Activated CD8-positive, alpha-beta T cell treated with anti-CD3 and anti-CD28 coated beads for 36 hours (primary cell): ENCODE measurements around the gene ASPSCR1. TPM values are rescaled to one million over a fixed set of nuclear protein-coding genes. Genes with fewer than 3 reads are reported as not detected.
"Not testable (repeated sequence)": the region's sequence is repeated elsewhere in the genome, so short reads cannot be mapped to it uniquely, and the experiment has no call there.

Source experiments
- ATAC-seq: fragments of 200-7000 bp; cut with Tn5 transposase; one replicate; pipeline ENCODE4 v1.10.0; 2021; ENCODE audit warnings: mild to moderate bottlenecking, moderate library complexity
- CTCF ChIA-PET: fragments of 350-600 bp; sonication (Branson Sonifier 250); formaldehyde crosslinking; loops from one replicate; lab custom pipeline; 2021; ENCODE audit warnings: antibody characterized with exemption; lab: Charles Lee
- POLR2A ChIA-PET: fragments of 350-600 bp; sonication (Branson Sonifier 250); formaldehyde crosslinking; loops from one replicate; lab custom pipeline; 2021; ENCODE audit warnings: antibody characterized with exemption; lab: Charles Lee
- DNase-seq: peaks from one replicate; pipeline ENCODE4 v3.0.0-alpha.2; 2020
- H3K27ac Mint-ChIP-seq: one replicate; pipeline ENCODE4 v1.8.0; 2021; ENCODE audit warnings: mild to moderate bottlenecking, mixed read lengths
- H3K27me3 Mint-ChIP-seq: one replicate; pipeline ENCODE4 v1.8.0; 2021; ENCODE audit warnings: mixed read lengths
- H3K36me3 Mint-ChIP-seq: one replicate; pipeline ENCODE4 v1.8.0; 2021; ENCODE audit warnings: low read depth, mixed read lengths
- H3K4me1 Mint-ChIP-seq: one replicate; pipeline ENCODE4 v1.8.0; 2021; ENCODE audit warnings: low read depth, mixed read lengths
- H3K4me3 Mint-ChIP-seq: one replicate; pipeline ENCODE4 v1.8.0; 2021; ENCODE audit warnings: mild to moderate bottlenecking, moderate library complexity, mixed read lengths
- H3K9me3 Mint-ChIP-seq: one replicate; pipeline ENCODE4 v1.8.0; 2021; ENCODE audit warnings: mixed read lengths
- intact Hi-C: fragments of 100-400 bp; cut with micrococcal nuclease; formaldehyde crosslinking; loops from one replicate; pipeline ENCODE4 v1.10.0; 2022
- total RNA-seq, 2 experiments: library from RNA; stranded (reverse); gene quantifications; one replicate each; pipeline ENCODE4 v1.2.3, GENCODE V29; 2021
- TF ChIP-seq, protein P1 (sequence below): fragments of 200-600 bp; IDR thresholded peaks from one replicate; pipeline ENCODE4 v1.8.0; 2022; ENCODE audit warnings: antibody characterized with exemption, mild to moderate bottlenecking

ASPSCR1 gene
- total RNA-seq, 2 experiments from 2014 or later: 18.7 to 24.5 TPM

DNA sequence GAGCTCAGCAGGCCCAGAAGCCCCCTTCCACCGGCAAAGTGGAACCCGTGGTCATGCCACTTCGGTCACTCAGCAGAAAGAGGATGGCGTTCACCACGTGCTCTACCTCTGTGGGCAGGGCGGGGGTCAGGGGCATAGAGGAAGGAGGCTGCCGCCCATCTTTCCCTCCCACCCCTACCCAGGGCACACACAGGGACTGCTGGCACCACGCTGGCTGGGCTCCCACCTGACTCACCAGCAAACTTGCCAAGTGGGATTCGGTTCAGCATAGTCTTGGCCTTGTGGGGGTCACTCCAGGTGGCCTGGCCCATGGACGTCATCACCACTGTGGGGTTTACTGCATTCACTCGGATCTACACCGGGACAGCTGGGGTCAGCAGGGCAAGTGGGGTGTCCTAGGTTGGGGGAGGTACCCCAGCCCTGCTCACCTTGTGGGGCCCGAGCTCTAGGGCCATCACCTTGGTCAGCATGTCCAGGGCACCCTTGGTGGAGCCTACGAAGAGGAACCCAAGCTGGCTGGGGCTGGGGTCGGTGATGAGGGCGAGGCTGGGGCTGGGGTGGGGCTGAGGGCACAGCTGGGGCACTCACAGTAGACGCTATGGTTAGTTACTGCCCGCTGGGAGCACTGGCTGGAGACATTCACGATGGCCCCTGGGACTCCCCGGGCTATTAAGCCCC lies 58.7 kb downstream of the ASPSCR1 start:
- Mint-ChIP-seq H3K9me3 (no peaks in the 10 kb centered on the region), H3K36me3 (peaks cover 6% of the 10 kb centered on the region), H3K27ac (no peak overlapping the region), H3K4me3 (peak overlapping the region; percentile 68), H3K4me1 (peaks cover 15% of the 10 kb centered on the region), H3K27me3 (no peaks in the 10 kb centered on the region)
- ChIA-PET CTCF (interaction anchor here (1.3 to 4.5 kb wide), 3 partner anchors 15 to 118 kb away, joined by 3 to 40 read pairs (median 7); partner anchors contain the start of genes CENPX and LRRC45), POLR2A (interaction anchor here (0.5 to 2.1 kb wide), 10 partner anchors 10 to 196 kb away, joined by 3 to 6 read pairs (median 3); partner anchors contain the start of genes CENPX and LRRC45)
- intact Hi-C loops: no loop called here
- ATAC-seq (no peak), DNase-seq (no peak)
- TF ChIP-seq, protein P1, sequence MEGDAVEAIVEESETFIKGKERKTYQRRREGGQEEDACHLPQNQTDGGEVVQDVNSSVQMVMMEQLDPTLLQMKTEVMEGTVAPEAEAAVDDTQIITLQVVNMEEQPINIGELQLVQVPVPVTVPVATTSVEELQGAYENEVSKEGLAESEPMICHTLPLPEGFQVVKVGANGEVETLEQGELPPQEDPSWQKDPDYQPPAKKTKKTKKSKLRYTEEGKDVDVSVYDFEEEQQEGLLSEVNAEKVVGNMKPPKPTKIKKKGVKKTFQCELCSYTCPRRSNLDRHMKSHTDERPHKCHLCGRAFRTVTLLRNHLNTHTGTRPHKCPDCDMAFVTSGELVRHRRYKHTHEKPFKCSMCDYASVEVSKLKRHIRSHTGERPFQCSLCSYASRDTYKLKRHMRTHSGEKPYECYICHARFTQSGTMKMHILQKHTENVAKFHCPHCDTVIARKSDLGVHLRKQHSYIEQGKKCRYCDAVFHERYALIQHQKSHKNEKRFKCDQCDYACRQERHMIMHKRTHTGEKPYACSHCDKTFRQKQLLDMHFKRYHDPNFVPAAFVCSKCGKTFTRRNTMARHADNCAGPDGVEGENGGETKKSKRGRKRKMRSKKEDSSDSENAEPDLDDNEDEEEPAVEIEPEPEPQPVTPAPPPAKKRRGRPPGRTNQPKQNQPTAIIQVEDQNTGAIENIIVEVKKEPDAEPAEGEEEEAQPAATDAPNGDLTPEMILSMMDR: no peak

DNA sequence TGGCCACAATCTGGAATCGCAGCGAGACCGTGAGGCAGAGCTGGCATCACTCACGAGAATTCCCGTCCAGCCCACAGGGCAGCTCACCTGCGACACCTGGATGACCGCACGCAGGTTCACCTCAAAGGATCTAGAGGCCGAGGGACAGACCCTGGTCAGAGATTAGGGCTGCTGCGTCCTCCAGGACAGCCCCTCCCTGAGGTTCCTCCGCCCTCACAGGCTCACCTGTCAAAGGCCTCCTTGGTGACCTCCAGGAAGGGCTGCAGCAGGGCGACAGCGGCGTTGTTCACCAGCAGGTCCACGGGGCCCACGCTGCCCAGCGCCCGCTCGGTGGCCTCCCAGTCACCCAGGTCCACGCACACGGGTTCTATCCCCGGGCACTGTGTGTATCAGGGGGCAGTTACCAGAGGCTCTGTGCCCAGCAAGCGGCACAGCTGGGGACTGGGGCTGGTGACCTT lies 59.2 kb downstream of the ASPSCR1 start:
- Mint-ChIP-seq H3K4me1 (peaks cover 15% of the 10 kb centered on the region), H3K27ac (no peak overlapping the region), H3K36me3 (peaks cover 6% of the 10 kb centered on the region), H3K4me3 (peak overlapping the region; percentile 68), H3K9me3 (no peaks in the 10 kb centered on the region), H3K27me3 (no peaks in the 10 kb centered on the region)
- DNase-seq (no peak), ATAC-seq (no peak)
- POLR2A ChIA-PET: interaction anchor here (0.5 to 2.1 kb wide), 6 partner anchors 11 to 196 kb away, joined by 3 to 6 read pairs (median 4); no protein-coding TSS in a partner anchor
- CTCF ChIA-PET: interaction anchor here (1.3 to 4.5 kb wide), 3 partner anchors 15 to 118 kb away, joined by 3 to 40 read pairs (median 16); partner anchors contain the start of genes CENPX, LRRC45 and NOTUM
- intact Hi-C loops: no loop called here
- TF ChIP-seq, protein P1: no peak

DNA sequence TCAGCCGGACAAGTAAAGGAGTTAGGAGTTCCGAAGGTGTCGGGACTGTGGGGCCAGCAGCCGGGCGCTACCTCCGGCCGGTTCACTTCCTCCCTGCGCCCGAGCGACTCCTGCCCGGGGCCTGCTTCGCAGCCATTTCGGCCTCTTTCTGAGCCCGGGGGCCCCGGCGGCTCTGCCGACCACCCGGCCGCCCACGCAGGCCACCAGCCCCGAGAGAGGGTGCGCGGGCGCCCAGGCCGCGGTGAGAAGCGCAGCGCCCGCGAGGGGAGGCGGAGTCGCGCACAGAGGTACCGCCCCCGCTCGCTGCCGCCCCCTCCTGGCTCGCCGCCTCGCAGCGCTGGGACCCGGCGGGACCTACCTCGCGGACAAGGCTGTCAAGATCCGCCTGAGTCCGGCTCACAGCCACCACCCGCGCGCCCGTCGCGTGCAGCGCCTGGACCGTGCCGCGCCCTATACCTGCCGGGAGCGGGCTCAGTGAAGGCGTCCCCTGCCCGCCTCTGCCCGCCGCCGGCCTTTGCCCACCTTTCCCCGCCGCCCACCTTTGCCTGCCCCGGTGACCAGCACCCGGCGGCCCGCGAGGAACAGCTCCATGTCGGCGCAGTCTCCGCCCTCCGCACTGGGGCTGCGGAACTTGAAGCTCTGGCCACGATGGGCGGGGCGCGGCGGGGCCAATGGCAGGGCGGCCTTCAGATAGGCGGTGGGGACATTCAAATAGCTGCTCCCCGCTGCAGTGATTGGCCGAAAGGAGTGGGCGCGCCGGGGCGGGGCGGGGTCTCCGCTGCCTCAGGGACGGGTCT lies 59.9 kb downstream of the ASPSCR1 start, which contains the start of gene DCXR:
TSS of gene DCXR (minus strand) at position 606 of the 797 bp plus-strand sequence. CDS start at position 591, 15 bp downstream.
- H3K36me3 Mint-ChIP-seq: peaks cover 6% of the 10 kb centered on the region
- H3K27ac Mint-ChIP-seq: peak within 1 kb of the TSS; percentile 76
- peak within 1 kb of the TSS; percentile 68 for H3K4me3 Mint-ChIP-seq
- H3K4me1 Mint-ChIP-seq: peaks cover 15% of the 10 kb centered on the region
- DNase-seq: peak; percentile 98
- no peaks in the 10 kb centered on the region for H3K27me3 Mint-ChIP-seq
- no peaks in the 10 kb centered on the region for H3K9me3 Mint-ChIP-seq
- TF ChIP-seq, protein P1: peak; percentile 80
- peak; percentile 95 for ATAC-seq
- ChIA-PET POLR2A (interaction anchor here (0.5 to 1.7 kb wide), 11 partner anchors 12 to 167 kb away, joined by 3 to 5 read pairs (median 3); partner anchors contain the start of gene DUS1L), CTCF (interaction anchor here (0.6 to 4.5 kb wide), 19 partner anchors 9 to 436 kb away, joined by 3 to 40 read pairs (median 3); partner anchors contain the start of genes CENPX, DUS1L, LRRC45 and NOTUM)
- intact Hi-C loops: no loop called here

DNA sequence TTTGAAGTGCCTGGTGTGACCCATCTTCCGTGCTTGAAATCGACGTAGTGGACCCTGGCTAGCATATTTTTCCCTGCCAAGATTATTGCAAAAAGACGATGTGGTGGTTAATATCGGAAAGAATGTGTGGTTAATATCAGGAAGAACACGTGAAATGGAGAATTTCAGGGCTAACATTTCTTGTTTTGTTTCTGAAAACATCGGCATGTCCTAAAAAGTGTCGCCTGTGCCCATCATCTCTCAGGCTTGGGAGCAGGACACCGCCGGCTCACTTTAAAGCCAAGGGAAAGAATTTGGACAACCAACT lies 60.4 kb downstream of the ASPSCR1 start:
- ATAC-seq (no peak), DNase-seq (no peak)
- intact Hi-C loops: no loop called here
- Mint-ChIP-seq H3K27me3 (no peaks in the 10 kb centered on the region), H3K9me3 (no peaks in the 10 kb centered on the region), H3K4me3 (peak overlapping the region; percentile 68), H3K36me3 (peaks cover 6% of the 10 kb centered on the region), H3K4me1 (peaks cover 15% of the 10 kb centered on the region), H3K27ac (peak overlapping the region; percentile 30)
- TF ChIP-seq, protein P1: no peak
- POLR2A ChIA-PET: interaction anchor here (0.5 to 1.7 kb wide), 9 partner anchors 11 to 168 kb away, joined by 3 to 5 read pairs (median 3); partner anchors contain the start of gene DUS1L
- CTCF ChIA-PET: interaction anchor here (0.6 to 4.5 kb wide), 18 partner anchors 10 to 437 kb away, joined by 3 to 40 read pairs (median 4); partner anchors contain the start of genes CENPX, DUS1L, LRRC45 and NOTUM

DNA sequence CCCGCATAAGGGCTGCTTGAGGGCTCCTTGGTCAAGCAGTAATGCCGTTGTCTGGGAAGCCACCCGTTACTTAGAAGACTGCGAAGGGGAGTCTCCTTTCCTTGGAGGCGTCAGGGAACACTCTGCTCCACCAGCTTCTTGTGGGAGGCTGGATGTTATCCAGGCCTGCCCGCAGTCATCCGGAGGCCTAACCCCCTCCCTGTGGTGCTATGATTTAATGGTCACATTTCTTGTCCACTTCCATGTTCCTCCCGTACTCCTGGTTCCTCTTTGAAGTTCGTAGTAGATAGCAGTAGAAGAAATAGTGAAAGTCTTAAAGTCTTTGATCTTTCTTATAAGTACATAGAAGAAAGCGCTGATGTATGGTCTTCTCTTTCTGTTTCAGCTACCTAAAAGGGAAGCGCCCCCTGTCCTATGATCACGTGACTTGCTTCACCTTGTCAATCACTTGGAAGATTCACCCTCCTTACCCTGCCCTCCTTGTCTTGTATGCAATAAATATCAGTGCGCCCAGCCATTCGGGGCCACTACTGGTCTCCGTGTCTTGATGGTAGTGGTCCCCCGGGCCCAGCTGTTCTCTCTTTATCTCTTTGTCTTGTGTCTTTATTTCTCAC lies 61.5 kb downstream of the ASPSCR1 start:
- intact Hi-C loops, H3K36me3 Mint-ChIP-seq, H3K27me3 Mint-ChIP-seq, H3K4me3 Mint-ChIP-seq, ATAC-seq, H3K9me3 Mint-ChIP-seq, DNase-seq, H3K27ac Mint-ChIP-seq: not testable (repeated sequence)
- peaks cover 15% of the 10 kb centered on the region for H3K4me1 Mint-ChIP-seq
- ChIA-PET POLR2A (interaction anchor here (1.1 kb wide), 1 partner anchor 17 kb away, joined by 3 read pairs; no protein-coding TSS in a partner anchor), CTCF (interaction anchor here (0.6 to 1.5 kb wide), 4 partner anchors 8 to 31 kb away, joined by 3 to 6 read pairs (median 3); no protein-coding TSS in a partner anchor)
